Stimulated activated naive CD4-positive, alpha-beta T cell (primary cell): ENCODE data around the gene ACAA2.

Experiments used
- DNase-seq, 6 experiments: peaks; one replicate each; lab custom pipeline; 2025; lab: John Stamatoyannopoulos, UW

Gene ACAA2

DNA sequence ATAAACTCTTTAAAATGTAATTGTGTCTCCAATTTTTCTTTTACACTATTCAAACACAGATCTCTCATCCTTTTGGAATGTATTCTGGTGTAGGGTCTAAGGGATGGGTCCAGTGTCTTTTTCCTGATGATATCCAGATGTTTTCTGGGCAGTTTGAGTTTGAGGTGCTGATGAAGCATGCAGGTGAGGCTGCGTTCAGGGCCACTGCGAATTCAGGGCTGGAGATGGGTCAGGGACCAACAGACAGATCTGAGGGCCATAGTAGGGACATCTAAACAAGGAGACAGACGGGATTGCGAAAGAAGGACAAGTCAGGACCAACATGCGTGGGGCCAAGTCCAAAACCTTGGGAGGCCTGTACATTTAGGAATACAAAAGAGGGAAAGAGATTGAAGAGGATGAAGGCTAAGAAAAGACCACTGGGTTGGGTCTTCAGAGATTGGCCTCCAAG is 70.2 kb downstream of the ACAA2 start:
- no peak for DNase-seq

DNA sequence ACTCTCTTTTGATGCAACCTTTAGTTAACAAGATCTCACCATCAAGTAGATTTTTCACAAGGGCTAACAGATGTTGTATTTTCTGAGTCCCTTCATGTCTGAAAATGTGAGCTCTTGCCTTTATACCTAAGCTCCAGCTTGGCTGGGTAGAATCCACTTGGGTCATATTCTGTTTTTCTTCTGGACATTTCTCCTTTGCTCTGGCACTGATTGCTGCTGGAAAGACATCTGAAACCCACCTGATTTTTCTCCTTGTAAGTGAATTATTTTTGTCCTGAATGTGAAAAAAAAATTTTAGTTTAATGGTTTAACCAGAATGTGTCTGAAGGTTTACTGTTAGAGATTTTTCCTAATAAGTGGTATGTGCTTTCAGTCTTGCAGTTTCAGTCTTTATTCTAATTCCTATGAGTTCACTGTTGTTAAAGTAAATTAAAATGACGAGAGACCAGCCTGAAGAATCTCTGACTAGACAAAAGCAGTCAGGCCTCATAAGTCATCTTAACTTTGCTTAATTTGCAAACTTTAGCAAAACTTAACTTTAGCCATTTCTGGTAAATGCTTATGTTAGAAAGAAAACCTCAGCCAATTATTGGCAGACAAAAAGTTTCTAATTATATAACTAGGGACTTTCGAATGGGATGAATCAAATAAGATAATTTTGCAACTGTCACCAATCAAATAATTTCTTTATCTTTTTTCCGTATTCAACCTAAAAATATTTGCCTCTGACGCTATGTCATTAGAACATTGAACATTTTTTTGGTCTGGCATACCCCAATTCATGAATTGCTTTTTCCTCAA is 70.8 kb downstream of the ACAA2 start:
- no peak for DNase-seq

DNA sequence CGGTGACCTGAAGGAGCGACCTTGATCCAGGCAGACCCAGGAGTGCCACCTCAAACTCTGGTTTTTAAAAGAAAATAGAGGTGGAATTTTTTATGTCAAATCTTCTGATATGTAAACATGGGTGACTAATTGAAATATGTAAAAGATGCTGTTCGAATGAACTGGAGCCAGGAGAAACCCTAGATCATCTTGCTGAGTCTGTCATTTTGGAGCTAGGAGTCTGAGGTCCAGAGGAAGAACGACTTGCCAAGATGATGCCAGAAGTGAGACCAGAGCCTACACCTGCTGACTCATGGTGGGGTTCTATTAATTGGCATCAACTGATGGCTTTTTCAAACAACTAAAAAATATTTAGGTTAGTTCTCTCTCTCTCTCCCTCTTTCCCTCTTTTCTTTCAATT is 74.1 kb downstream of the ACAA2 start:
- DNase-seq = no peak

DNA sequence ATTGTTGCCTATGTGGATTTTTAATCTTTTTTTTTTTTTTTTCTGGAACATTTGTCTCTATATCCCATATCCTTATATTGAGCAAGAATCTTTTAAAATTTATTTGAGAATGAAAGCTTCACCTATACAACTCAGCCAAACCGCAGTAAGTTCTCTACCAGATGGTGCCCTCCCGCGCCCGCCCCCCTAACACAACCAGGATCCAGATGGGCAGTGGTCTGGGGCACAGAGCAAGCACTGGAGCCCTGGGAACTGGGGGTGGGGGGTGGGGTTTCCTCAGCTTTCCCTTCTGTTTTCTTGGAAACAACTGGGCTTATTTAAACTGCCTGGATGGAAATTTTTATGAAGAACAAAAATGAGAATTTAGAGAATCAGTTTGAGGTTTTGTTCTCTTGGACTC is 74.6 kb downstream of the ACAA2 start:
- no peak for DNase-seq

DNA sequence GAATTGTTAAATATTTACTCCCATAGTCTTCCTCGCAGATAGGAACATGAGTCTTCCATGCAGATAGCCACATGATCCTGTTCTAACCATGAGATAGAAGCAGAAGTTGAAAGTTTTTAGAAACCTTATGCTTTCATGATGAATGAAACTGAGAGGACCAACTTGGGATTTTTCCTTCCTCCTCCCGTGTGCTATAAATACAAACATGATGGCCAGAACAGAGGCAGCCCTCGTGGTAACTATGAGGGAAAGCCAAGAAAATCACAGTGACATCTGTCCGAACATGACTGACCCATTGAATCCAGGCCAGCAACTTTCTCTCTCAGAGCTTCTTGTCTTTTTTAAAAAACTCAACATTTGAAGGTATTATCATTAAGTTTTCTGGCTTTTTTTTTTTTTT is 78.5 kb downstream of the ACAA2 start:
- no peak for DNase-seq

DNA sequence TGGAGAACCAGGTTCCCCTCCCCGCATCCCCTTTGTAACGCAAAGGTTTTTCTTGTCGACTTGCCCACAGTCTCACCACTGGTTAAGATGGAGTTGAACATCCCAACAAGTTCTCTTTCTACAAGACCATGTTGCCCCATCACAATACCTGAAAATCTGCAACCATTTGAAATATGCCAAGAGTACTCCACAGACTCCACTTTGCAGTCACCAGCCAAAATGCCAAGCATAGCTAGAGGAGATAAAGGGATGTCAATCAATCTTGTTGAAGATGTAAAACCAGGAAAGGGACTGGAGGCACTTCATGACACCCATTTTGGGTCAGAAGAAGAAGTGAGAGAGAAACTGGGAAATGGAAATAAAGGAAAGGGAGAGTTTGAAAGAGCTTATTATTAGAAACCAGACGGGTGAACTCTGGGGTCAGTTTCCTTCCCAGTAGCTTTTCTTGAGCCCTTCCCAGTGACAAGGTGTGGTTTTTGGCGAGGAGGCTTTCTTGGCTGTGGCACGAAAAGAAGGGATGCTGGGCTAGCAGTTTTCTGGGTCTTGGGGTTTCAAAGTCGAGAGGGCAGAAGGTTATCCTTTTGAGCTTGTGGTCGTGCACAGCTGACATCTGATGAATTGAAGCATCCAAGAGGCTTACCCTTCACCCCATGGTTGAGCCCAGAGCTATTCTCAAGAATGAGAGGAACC is 79.3 kb downstream of the ACAA2 start:
- DNase-seq = no peak

DNA sequence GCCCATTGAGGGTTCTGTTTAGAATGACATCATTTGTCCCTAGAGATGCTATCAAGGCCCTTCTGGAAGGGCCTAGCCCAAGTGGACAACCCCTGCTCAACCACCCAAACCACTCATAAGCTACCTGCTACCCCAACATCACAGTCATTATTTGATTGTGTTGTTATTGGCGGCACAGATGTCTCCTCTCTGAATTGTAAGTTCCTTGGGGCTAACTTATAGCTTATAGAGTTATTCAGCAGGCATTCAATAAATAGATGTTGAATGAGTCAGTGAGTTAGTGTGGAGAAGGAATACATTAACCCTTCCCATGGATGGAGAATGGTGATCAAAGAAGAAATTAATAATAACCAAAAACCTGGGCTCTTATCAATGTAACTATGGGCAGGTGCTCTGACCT is 80.0 kb downstream of the ACAA2 start:
- DNase-seq = no peak
